SU-DHL-6 (cell line): ENCODE data around the gene RAPSN.

ENCODE experiments used
- H2AFZ ChIP-seq: fragments of 200-600 bp; sonication (generic); 2 replicates; pipeline ENCODE4 v1.6.1; 2014; ENCODE audit warnings: low read depth, mild to moderate bottlenecking, moderate library complexity, mixed read lengths, antibody characterized with exemption, low read length; ENCODE audit not compliant: severe bottlenecking
- H3F3A ChIP-seq: fragments of 200-600 bp; shearing (Covaris generic); 2 replicates; pipeline ENCODE4 v1.6.0; 2016; ENCODE audit warnings: antibody characterized with exemption, mild to moderate bottlenecking; ENCODE audit not compliant: insufficient read depth
- H3K27ac ChIP-seq: fragments of 200-600 bp; sonication (generic); 2 replicates; pipeline ENCODE4 v1.5.1; 2016; ENCODE audit warnings: low read depth, mild to moderate bottlenecking, low read length, moderate library complexity, mixed read lengths
- H3K27me3 ChIP-seq: fragments of 200-600 bp; sonication (generic), shearing (Covaris generic); 2 replicates; pipeline ENCODE4 v1.6.0; 2014; ENCODE audit warnings: mild to moderate bottlenecking, low read length
- H3K36me3 ChIP-seq: fragments of 200-600 bp; sonication (generic); 2 replicates; pipeline ENCODE4 v1.6.1; 2014; ENCODE audit warnings: mild to moderate bottlenecking, low read length, mixed read lengths
- H3K4me2 ChIP-seq: fragments of 300-600, 200-600 bp; shearing (Covaris generic), sonication (generic); 2 replicates; pipeline ENCODE4 v1.6.0; 2014; ENCODE audit warnings: low read length, low read depth, mild to moderate bottlenecking; ENCODE audit not compliant: poor library complexity, severe bottlenecking
- H3K4me3 ChIP-seq: fragments of 200-600 bp; sonication (generic); 2 replicates; pipeline ENCODE4 v1.5.1; 2014; ENCODE audit warnings: antibody characterized with exemption, low read length, mild to moderate bottlenecking, mixed read lengths; ENCODE audit not compliant: insufficient read depth, poor library complexity, severe bottlenecking
- H3K79me2 ChIP-seq: fragments of 200-600 bp; sonication (generic); 2 replicates; pipeline ENCODE4 v1.6.1; 2014; ENCODE audit warnings: mild to moderate bottlenecking, low read length, moderate library complexity; ENCODE audit not compliant: insufficient read depth
- H3K9ac ChIP-seq: fragments of 200-600 bp; sonication (generic); 2 replicates; pipeline ENCODE4 v1.7.0; 2014; ENCODE audit warnings: mild to moderate bottlenecking, low read length
- H3K9me2 ChIP-seq: fragments of 200-600 bp; sonication (generic); replicated peaks from 2 replicates; pipeline ENCODE4 v1.6.1; 2014; ENCODE audit warnings: low read length; ENCODE audit not compliant: insufficient read depth
- H3K9me3 ChIP-seq: fragments of 200-600 bp; sonication (generic); 2 replicates; pipeline ENCODE4 v1.6.1; 2014; ENCODE audit warnings: low read length, mixed read lengths; ENCODE audit not compliant: insufficient read depth
- H4K20me1 ChIP-seq: fragments of 200-600 bp; sonication (generic); 2 replicates; pipeline ENCODE4 v1.6.1; 2014; ENCODE audit warnings: low read depth, mild to moderate bottlenecking, antibody characterized with exemption, low read length, moderate library complexity, mixed read lengths
- EZH2phosphoT487 ChIP-seq: fragments of 200-600 bp; sonication (generic), shearing (Covaris generic); conservative IDR thresholded peaks from 2 replicates; pipeline ENCODE4 v1.6.1; 2018; ENCODE audit warnings: mild to moderate bottlenecking, antibody characterized with exemption, low read length, moderate library complexity, mixed read lengths
- TF ChIP-seq, protein P1 (sequence below): fragments of 200-600 bp; sonication (generic); IDR thresholded peaks from one replicate; pipeline ENCODE4 v1.5.1; 2017; ENCODE audit warnings: antibody characterized with exemption, mild to moderate bottlenecking, low read length, moderate library complexity; ENCODE audit not compliant: insufficient read depth, poor library complexity, severe bottlenecking

Gene RAPSN

GRCh38 chr11:47409440-47410369, 39.2 kb downstream of the RAPSN start:
- Histone ChIP-seq H3K9me2 (no peaks in the 10 kb centered on the region), H4K20me1 (no peaks in the 10 kb centered on the region), H3K4me3 (no peak overlapping the region), H3K9me3 (no peaks in the 10 kb centered on the region), H3K4me2 (peak overlapping the region; percentile 92), H2AFZ (no peak overlapping the region), H3K36me3 (no peaks in the 10 kb centered on the region), H3K27me3 (no peaks in the 10 kb centered on the region), H3K9ac (peak overlapping the region; percentile 75; the same call in 1 of the 2 replicates), H3F3A (peaks cover 28% of the 10 kb centered on the region), H3K79me2 (no peaks in the 10 kb centered on the region), H3K27ac (no peak overlapping the region)
- TF ChIP-seq, protein P1, sequence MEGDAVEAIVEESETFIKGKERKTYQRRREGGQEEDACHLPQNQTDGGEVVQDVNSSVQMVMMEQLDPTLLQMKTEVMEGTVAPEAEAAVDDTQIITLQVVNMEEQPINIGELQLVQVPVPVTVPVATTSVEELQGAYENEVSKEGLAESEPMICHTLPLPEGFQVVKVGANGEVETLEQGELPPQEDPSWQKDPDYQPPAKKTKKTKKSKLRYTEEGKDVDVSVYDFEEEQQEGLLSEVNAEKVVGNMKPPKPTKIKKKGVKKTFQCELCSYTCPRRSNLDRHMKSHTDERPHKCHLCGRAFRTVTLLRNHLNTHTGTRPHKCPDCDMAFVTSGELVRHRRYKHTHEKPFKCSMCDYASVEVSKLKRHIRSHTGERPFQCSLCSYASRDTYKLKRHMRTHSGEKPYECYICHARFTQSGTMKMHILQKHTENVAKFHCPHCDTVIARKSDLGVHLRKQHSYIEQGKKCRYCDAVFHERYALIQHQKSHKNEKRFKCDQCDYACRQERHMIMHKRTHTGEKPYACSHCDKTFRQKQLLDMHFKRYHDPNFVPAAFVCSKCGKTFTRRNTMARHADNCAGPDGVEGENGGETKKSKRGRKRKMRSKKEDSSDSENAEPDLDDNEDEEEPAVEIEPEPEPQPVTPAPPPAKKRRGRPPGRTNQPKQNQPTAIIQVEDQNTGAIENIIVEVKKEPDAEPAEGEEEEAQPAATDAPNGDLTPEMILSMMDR: no peak
- TF ChIP-seq EZH2phosphoT487: no peak

DNA sequence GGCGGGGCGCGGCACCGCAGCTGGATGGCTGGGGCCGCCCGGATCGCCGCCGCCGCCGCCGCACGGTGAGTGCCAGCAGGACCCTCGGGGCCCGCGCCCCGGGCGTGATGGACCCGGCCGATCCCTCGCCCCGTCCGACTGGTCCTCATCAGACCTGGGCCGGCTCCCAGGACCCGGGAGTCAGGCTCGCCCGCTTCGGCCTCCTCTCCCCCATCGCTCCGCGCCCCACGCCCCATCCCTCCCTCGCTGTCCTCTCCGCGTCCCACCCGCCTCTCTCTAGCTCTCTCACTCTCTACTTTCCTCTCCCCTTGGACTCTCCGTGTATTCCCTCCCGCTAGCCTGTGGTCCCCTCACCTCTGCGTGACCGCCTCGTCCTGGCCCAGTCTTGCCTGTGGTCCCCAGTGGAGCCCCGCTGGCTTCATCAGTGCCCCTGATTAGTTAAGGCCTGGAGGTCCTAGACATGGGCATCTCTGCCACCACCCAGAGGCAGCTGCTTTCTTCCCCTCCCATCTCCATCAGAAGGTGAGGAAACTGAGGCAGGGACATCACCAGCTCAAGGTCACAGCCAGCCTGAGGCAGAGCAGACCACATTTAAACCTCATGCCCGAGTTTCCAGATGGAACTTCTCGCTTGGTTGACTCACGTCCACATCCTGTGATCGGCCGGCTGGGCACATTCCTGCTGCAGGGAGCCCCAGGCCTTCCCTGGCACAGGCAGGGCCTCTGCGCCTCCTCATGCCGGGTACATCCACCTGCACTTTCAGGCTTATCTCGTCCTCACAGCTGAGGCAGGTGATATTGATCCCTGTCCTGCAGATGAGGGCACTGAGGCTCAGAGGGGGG, 40.1 kb downstream of the RAPSN start:
- H3K27ac ChIP-seq: peak overlapping the region; percentile 15; the same call in 1 of the 2 replicates
- no peaks in the 10 kb centered on the region for H3K27me3 ChIP-seq
- no peaks in the 10 kb centered on the region for H3K9me3 ChIP-seq
- H3F3A ChIP-seq: peaks cover 28% of the 10 kb centered on the region
- no peaks in the 10 kb centered on the region for H3K79me2 ChIP-seq
- peak overlapping the region; percentile 61 for H3K4me3 ChIP-seq
- H3K9ac ChIP-seq: peak overlapping the region; percentile 75
- H3K36me3 ChIP-seq: no peaks in the 10 kb centered on the region
- H3K9me2 ChIP-seq: no peaks in the 10 kb centered on the region
- TF ChIP-seq EZH2phosphoT487: no peak
- no peaks in the 10 kb centered on the region for H4K20me1 ChIP-seq
- H3K4me2 ChIP-seq: peak overlapping the region; percentile 92
- peak overlapping the region; percentile 92 for H2AFZ ChIP-seq

DNA sequence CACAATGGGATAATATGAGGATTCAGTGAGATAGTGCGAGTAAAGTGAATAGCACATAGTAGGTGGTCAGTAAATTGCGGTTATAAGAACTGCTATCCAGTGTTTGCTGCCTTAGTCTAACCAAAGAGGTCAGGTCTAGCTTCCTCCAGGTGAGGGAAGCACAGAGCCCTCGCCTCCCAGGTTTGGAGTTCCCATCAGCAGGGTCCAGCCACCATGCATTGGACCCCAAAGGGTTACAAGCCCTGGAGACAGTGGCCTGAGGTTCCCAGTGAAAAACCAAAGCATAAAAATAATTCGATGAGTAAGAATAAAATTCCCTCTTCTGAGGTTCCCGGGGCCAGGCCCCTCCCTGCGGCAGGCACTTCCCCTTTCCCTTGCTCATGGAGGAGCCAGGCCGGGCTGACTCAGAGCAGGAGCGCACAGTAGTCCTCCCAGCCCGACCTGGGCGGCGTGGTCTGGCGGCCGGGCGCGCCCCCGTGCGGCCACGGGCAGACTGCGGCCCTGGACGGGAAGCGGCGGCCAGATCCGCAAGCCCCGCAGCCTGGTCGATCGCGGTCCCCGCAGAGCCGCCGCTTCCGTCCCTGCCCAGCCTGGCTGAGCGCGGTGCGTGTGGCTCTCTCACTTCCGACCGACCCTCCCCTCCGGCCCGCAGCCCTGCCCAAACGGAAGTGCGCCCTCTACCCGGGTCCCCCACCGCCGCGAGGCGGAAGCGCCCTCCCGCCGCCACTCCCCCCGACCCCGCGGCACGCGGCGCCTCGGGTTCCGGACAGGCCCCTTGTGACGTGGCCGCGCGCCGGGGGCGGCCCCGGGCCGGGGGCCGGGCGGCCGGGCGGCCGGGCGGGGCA, 41.0 kb downstream of the RAPSN start, which contains the start of gene SLC39A13:
Gene SLC39A13 (plus strand): TSS at position 845 of the 845 bp plus-strand sequence. CDS start 1,505 bp downstream, outside the sequence.
- no peaks in the 10 kb centered on the region for H4K20me1 ChIP-seq
- H3K36me3 ChIP-seq: no peaks in the 10 kb centered on the region
- H3K9me2 ChIP-seq: no peaks in the 10 kb centered on the region
- no peak for TF ChIP-seq EZH2phosphoT487
- TF ChIP-seq, protein P1: peak; percentile 88
- H3K4me2 ChIP-seq: peak within 1 kb of the TSS; percentile 92
- no peaks in the 10 kb centered on the region for H3K9me3 ChIP-seq
- no peaks in the 10 kb centered on the region for H3K27me3 ChIP-seq
- peak within 1 kb of the TSS; percentile 82 for H3K27ac ChIP-seq
- H2AFZ ChIP-seq: peak within 1 kb of the TSS; percentile 92
- H3F3A ChIP-seq: peaks cover 28% of the 10 kb centered on the region
- H3K79me2 ChIP-seq: no peaks in the 10 kb centered on the region
- H3K9ac ChIP-seq: peak within 1 kb of the TSS; percentile 75
- H3K4me3 ChIP-seq: peak within 1 kb of the TSS; percentile 67
